GM19395 (cell line): Measurements from ENCODE around the gene ID3.

ENCODE experiments used
- ATAC-seq: cut with Tn5 transposase; IDR thresholded peaks from one replicate; pipeline ENCODE4 v1.9.1; 2021; ENCODE audit warnings: mild to moderate bottlenecking, moderate library complexity; ENCODE audit not compliant: unreplicated experiment

Gene ID3

GRCh38 chr1:23566304-23566703 is 7.0 kb upstream of the ID3 start:
- ATAC-seq: no peak

DNA sequence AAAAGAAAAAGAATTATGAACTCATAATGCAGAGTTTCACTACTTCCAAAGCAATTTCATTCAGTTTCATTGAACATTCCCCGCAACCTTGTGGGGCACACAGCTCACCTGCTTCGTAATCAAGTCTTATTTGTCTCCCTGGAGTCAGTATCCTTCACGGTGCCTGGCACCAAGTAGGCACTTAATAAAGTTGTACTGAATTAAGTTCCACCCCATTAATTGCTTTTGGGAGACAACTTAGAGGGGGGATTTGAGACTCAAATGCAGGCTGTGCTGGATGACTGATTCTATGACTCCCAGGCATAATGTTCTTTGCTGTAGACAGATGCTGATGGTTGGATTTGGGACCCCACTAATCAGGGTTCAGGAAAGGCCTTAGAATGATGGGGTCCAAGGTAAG is 6.5 kb upstream of the ID3 start:
- no peak for ATAC-seq

DNA sequence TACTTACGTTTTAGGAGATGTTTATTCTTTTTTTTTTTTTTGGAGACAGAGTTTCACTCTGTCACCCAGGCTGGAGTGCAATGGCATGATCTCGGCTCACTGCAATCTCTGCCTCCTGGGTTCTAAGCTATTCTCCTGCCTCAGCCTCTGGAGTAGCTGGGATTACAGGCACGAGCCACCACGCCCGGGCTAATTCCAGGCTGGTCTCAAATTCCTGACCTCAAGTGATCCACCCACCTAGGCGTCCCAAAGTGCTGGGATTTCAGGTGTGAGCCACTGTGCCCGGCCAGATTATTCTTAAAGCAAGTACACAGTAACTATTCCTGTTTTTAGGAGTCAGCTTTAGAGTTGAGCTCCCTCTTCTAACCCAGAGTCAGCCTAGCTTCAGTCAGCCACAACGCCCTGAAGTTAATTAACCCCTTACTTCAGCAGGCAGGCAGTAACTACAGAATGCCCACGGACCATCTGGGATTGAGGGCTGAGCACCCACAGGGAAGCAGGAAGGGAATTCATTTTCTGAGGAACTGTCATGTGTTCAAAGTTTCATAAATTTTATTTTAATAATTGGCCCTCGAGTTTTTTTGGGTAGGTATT is 5.3 kb upstream of the ID3 start:
- no peak for ATAC-seq

- ATAC-seq: no peak
Observed at GRCh38 chr1:23563755-23564374, 4.6 kb upstream of the ID3 start.

GRCh38 chr1:23563003-23563402 is 3.7 kb upstream of the ID3 start:
- no peak for ATAC-seq

DNA sequence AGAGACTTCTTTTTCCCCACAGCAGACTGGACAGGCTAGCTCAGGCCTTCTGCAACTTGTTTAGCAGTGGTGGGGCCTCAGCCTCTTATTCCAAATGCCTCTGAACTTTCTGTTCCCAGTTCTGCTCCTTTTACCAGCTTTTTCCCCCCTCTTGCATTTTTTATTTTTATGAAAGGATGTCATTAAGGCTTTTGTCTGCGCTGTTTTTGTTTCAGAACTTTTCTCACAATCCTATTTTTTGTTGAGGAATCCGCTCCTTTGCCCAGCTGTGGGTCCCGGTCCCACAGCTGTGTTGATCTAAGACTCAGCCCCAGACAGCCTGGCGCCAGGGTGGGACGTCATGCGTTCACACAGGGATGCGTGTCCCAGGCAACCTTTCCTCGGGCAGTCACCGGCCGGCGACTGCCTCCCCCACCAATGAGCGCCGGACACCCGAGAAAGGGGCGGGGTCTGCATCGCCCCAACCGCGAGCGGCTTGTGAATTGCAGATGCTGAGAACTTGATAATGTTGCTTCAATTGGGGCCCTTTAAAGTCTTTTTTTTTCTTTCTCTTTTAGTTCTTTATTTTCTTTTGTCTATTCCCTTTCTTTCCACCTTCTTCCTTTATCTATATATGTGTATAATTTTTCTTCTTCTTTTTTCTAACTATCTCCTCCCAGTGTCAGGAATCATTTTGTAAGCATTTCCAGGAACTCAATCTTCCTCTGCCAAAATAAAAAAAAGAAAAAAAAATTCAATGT is 3.0 kb upstream of the ID3 start:
- no peak for ATAC-seq

- ATAC-seq: no peak
Observed at GRCh38 chr1:23561813-23562100, 2.5 kb upstream of the ID3 start.

- no peak for ATAC-seq
Observed at GRCh38 chr1:23561076-23561812, 1.9 kb upstream of the ID3 start.

- no peak for ATAC-seq
Observed at GRCh38 chr1:23559985-23560741, 862 bp upstream of the ID3 start.

DNA sequence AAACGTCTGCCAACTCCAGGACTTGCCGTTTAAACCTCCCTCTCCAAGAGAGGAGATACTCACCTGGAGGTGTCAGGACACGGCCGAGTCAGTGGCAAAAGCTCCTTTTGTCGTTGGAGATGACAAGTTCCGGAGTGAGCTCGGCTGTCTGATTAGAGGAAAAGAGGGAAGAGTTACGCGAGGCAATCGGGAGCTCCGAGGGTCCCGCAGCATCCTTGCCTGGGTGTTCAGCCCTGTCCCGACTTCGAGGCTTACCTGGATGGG is 497 bp downstream of the ID3 start:
- no peak for ATAC-seq

DNA sequence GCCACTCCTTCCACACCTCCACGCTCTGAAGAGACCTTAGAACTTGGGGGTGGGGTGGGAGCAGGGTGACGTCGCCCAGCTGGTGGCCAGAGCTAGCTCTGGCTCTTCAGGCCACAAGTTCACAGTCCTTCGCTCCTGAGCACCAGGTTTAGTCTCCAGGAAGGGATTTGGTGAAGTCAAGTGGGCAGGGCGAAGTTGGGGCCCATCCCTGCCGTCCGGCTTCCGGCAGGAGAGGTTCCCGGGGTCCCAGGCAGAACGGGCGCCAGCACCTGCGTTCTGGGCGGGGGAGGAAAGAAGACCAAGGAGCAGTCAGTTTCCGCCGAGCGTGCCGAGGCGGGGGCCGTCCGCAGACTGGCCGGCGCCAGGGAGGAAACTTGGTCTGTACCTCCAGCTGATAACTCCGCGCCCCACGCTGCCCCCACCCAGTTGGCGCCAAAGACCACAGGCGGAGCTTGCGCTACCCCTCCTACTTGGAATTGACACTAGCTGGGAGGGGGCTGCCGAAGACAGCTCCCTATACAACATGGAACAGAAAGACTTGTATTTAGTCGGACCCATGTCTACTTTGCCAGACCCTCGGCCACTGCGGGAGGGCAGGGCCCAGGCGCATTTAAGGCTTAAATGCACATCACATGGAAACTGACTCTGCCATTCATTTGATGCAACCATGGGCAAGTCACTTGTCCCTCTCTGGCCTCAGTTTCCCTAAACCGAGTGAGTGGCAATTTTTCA is 995 bp downstream of the ID3 start:
- ATAC-seq: no peak

DNA sequence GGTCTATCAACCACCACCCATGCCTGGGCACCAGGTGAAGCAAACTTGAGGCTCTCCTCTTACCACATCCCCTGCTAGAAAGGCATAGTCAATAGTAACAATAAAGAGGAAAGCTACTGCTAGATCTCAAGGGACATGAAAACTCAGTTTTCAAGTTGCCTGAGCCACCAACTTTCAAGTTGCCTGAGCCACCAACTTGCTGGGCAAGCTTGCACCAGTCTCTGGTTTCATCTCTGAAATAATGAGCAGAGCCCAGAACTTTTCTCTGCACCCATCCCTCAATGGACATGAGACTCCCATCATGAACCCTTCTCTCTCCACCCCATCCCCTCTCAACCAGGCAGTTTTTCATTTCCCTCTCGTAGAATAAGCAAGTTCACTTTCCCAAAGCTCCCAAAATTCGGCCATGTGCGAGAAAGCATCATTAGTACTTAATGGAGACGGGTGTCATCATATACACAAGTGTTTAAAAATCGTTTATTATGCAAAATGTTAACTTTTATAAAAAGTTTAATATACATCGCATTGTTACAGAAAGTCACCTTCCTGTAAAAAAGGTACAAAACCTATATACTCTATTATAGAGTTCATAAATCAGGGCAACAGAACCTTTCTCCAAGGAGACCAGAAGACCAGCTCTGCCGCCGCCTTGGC is 1.7 kb downstream of the ID3 start:
- ATAC-seq: no peak

DNA sequence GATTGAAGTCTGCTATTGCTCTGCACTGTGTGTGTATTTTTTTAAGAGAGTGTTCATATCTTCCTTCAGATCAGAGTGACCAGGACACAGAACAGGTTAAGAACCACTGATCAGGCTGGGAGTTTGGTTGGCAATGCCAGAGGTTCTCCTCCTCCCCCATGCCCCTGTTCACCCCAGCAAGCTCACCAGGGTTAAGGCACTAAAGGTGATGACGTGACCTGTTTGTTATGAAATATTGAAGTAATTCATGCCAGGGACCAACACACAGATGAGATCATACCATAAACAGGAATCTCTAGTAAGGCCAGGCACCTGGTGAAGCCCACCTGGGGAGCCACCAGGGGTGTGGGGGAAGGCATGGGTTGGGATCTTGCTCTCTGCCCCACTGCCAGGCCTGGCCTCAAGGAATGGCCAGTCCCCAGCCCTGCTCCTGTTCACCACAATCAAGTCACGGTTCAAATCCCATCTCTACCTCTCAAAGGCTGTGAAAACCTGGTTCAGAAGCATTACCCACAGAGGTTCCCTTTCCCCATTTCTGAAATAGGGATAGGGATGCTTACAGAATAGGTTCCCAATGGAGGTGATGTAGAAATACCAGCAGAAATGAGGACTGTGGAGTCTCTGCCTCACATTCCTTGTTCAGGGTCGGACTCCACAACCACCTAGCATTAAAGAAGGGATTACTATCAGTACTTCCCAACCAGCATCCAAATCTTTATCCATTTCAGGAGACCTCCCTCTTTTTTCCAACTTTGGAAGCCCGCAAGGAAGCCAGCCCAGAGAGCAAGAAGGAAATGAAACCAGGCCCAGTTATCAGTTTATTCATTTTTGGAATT is 2.4 kb downstream of the ID3 start:
- no peak for ATAC-seq

DNA sequence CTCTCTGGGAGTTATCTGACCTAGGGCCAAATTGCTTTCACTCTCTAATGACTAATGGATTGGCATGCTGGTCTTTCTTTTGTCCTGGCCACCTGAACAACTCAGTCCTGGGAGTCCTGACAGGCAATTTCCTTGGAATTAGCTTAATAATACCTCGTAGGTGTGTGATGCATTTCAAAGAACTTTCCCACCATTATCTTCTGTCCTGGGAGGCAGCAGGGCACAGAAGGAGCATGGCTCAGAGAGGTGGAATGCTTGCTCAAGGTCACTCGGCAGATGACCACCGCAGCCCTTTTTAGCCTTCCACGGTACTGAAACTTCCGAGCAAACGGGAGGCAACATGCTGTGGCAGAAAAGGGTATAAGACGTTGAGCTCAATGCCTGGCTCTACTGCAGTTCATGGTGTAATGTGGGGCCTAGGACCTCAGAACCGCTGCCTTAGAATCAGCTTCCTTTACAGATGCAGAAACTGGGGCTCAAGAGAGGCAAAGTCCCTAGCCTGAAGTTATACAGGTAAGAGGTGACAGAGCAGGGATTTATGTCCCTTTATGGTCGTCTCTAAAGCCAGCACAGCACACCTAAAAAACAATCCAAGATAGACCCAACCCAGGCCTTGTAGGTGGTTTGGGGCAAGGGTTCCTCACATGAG is 3.2 kb downstream of the ID3 start:
- no peak for ATAC-seq

DNA sequence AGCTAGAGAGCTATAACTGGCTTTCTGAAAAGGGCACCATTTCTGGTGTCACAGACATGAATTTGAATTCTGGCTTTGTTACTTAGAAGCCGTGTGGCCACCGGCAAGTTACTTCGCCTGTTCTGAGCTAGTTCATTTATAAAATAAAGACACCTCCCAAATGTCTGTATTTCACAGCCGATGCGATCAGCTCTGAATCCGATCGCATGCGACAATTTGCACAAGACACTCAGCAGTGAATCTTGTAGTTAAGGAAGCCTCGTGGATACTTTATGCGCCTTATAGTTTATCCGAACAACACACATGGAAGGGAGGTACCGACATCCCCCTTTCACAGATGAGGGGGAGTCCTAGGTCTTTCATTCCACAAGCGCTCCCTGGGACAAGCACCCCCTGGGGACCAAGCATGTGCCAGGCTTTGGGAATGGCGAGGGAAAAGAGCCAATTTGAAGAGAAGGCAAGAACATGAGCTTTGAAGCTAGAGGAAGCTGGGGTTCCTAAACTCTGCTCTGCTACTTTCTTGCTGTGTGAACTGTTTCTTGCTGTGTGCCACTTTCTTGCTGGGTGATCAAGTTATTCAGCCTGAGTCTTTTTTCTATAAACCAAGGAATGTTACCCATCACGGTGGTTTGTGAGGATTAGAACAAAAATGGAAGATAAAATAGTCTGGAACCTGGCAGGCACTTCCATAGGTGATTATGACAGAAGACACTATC is 3.9 kb downstream of the ID3 start:
- ATAC-seq: no peak

GRCh38 chr1:23554481-23555269 is 4.6 kb downstream of the ID3 start:
- ATAC-seq: peak; percentile 37

DNA sequence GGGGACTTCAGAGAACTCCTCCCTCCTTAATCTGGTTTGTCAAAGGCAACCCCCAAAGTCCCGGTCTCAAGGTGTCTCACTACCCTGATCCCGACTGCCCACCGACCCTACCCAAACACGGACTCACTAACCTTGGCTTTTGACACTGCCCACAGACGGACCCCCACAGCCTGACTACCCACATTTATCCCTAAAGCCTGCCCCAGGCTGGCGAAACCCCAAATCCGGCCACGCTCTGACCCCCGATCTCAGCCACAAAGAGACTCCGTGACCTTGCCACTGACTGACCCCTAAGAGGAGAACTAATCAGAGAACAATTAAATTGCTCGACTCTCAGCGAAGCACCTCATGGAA is 5.2 kb downstream of the ID3 start:
- ATAC-seq: no peak
